GM12878 (cell line): ENCODE data around the gene FAM222B.

Source experiments
- EZH2 ChIP-seq: IDR thresholded peaks from 2 replicates; pipeline ENCODE4 v1.6.1; 2012; ENCODE audit warnings: low read depth, mild to moderate bottlenecking, control low read depth, inconsistent platforms, low read length, borderline replicate concordance; ENCODE audit not compliant: control insufficient read depth
- TF ChIP-seq, protein P1 (sequence below), 3 experiments: IDR thresholded peaks in 2 of 3; conservative IDR thresholded peaks in 1 of 3; 2 replicates each; pipeline ENCODE4 v1.5.1; 2011; ENCODE audit warnings: low read depth in 3 of 3, low read length in 3 of 3, mild to moderate bottlenecking in 3 of 3, control low read depth in 2 of 3, moderate library complexity in 2 of 3, inconsistent platforms in 1 of 3, mixed read lengths in 1 of 3; ENCODE audit not compliant: control insufficient read depth in 2 of 3, insufficient read depth in 1 of 3; ENCODE audit errors: extremely low read depth in 1 of 3

- TF ChIP-seq, protein P1, sequence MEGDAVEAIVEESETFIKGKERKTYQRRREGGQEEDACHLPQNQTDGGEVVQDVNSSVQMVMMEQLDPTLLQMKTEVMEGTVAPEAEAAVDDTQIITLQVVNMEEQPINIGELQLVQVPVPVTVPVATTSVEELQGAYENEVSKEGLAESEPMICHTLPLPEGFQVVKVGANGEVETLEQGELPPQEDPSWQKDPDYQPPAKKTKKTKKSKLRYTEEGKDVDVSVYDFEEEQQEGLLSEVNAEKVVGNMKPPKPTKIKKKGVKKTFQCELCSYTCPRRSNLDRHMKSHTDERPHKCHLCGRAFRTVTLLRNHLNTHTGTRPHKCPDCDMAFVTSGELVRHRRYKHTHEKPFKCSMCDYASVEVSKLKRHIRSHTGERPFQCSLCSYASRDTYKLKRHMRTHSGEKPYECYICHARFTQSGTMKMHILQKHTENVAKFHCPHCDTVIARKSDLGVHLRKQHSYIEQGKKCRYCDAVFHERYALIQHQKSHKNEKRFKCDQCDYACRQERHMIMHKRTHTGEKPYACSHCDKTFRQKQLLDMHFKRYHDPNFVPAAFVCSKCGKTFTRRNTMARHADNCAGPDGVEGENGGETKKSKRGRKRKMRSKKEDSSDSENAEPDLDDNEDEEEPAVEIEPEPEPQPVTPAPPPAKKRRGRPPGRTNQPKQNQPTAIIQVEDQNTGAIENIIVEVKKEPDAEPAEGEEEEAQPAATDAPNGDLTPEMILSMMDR (IDR thresholded peaks at IDR 0.05 in 2 of 3, conservative IDR thresholded peaks at IDR 0.05 in 1 of 3; ENCODE audit: control insufficient read depth in 2 of 3, extremely low read depth in 1 of 3, insufficient read depth in 1 of 3, low read depth in 3 of 3, low read length in 3 of 3) = no peak
- no peak for TF ChIP-seq EZH2
Observed at GRCh38 chr17:28741358-28742349, 100.9 kb downstream of the FAM222B start.
